Measurements from ENCODE around the gene CCN5. TPM values are rescaled to one million over a fixed set of nuclear protein-coding genes. Genes with fewer than 3 reads are reported as not detected.

The CCN5 gene
- total RNA-seq, 2 donors from 2014 or later = not detected

- H3K36me3 Mint-ChIP-seq = no peaks in the 10 kb centered on the region
- H3K27me3 Mint-ChIP-seq = peaks cover 12 to 20% of the 10 kb centered on the region in 2 donors
- H3K9me3 Mint-ChIP-seq = no peaks in the 10 kb centered on the region
- no peak for ATAC-seq
- H3K4me1 Mint-ChIP-seq (ENCODE audit: low read depth in 2 of 2) = peaks cover 0 to 2% of the 10 kb centered on the region in 2 donors
- H3K27ac Mint-ChIP-seq = no peak overlapping the region
- DNase-seq (ENCODE audit: low spot score) = no peak
- no peak overlapping the region for H3K4me3 Mint-ChIP-seq
Observed at GRCh38 chr20:44714102-44714700, 968 bp upstream of the CCN5 start.

DNA sequence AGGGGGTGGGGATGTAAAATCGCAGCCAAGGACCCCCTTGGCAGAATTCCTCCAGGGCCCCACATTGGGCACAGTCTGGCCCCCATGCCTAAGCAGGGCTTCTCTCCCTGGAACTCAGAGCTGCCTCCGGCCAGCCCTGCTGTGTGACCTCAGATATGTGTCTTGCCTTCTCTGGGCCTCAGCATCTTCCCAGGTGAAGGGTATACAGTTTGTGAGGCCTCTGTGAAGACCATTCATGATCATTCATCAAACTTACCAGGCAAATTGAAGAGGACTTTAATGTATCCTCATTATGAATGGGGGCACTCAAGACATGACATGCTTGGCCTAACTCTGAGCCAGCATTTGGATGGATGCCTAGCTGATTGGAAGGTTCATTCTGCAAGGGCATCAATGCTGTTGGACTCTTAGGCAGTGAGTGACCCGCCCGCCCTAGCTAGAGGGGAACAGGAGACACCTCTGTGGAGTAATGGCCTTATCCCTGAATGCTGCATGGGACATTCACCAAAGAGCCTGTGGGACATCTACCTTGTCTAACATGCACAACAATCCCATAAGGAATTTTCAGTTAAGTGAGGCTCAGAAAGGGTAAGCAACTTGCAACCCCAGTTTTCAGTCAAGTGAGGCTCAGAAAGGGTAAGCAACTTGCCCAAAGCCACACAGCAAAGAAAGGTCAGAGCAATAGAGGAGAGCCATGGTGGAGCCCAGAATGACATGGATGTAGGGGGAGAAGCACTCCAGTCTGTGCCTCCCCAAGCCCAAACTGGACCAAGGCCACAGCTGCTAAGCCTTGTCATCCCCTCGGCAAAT lies 535 bp downstream of the CCN5 start:
- no peaks in the 10 kb centered on the region for H3K36me3 Mint-ChIP-seq
- H3K27me3 Mint-ChIP-seq = peaks cover 16 to 20% of the 10 kb centered on the region in 2 donors
- H3K9me3 Mint-ChIP-seq = no peaks in the 10 kb centered on the region
- peaks cover 0 to 6% of the 10 kb centered on the region in 2 donors for H3K4me1 Mint-ChIP-seq (ENCODE audit: low read depth in 2 of 2)
- no peak overlapping the region for H3K4me3 Mint-ChIP-seq
- ATAC-seq = no peak
- DNase-seq (ENCODE audit: low spot score) = no peak
- no peak overlapping the region for H3K27ac Mint-ChIP-seq

DNA sequence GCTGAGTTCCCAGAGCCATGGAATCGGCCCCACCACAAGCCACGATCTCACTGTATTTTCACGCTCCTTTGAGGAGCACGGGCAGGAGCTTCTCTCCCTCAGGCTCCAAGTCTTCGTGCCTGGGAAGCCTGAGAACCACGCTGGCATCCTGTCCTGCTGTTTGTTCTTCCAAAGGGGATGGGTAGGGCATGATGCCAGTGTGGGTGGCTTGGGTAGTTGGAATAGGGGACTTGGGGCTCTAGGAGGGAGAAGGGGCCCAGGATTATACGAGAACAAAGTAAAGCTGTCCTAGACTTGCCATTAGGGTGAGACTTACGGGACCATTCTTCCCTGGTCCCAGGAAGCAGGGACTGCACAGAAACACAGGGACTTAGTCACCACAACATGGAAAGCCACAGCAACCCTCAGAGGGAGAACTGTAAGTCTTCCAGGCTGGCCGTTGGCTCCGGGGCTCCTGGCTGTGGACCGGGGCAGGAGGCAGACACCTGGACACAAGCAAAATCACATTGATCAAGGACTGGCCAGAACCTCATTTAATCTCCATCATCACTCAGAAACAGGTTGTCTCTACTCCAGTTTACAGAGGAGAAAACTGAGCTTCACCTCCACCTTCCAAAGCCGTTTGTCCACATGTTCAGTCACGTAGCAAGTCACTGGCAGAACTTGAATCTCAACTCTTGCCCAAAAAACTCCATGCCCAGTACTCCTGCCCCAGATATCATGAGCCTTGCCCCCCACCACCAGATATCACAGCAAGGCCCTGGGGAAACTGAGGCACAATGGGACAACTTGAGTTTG lies 1.3 kb downstream of the CCN5 start:
- Mint-ChIP-seq H3K27me3 (peaks cover 14 to 18% of the 10 kb centered on the region in 2 donors), H3K36me3 (no peaks in the 10 kb centered on the region), H3K4me3 (no peak overlapping the region), H3K27ac (no peak overlapping the region), H3K4me1 (ENCODE audit: low read depth in 2 of 2) (peaks cover 0 to 7% of the 10 kb centered on the region in 2 donors), H3K9me3 (no peaks in the 10 kb centered on the region)
- ATAC-seq = no peak
- no peak for DNase-seq (ENCODE audit: low spot score)

GRCh38 chr20:44717986-44718385 lies 2.8 kb downstream of the CCN5 start:
- H3K4me3 Mint-ChIP-seq = no peak overlapping the region
- H3K36me3 Mint-ChIP-seq = no peaks in the 10 kb centered on the region
- no peaks in the 10 kb centered on the region for H3K9me3 Mint-ChIP-seq
- peaks cover 4 to 11% of the 10 kb centered on the region in 2 donors for H3K4me1 Mint-ChIP-seq (ENCODE audit: low read depth in 2 of 2)
- DNase-seq (ENCODE audit: low spot score) = no peak
- no peak for ATAC-seq
- peaks cover 10 to 15% of the 10 kb centered on the region in 2 donors for H3K27me3 Mint-ChIP-seq
- no peak overlapping the region for H3K27ac Mint-ChIP-seq

- peaks cover 5 to 15% of the 10 kb centered on the region in 2 donors for H3K4me1 Mint-ChIP-seq (ENCODE audit: low read depth in 2 of 2)
- H3K27me3 Mint-ChIP-seq = peaks cover 0 to 9% of the 10 kb centered on the region in 2 donors
- DNase-seq (ENCODE audit: low spot score) (no peak), ATAC-seq (peak in 1 of 2 donors; percentile 10)
- no peaks in the 10 kb centered on the region for H3K9me3 Mint-ChIP-seq
- no peaks in the 10 kb centered on the region for H3K36me3 Mint-ChIP-seq
- no peak overlapping the region for H3K27ac Mint-ChIP-seq
- H3K4me3 Mint-ChIP-seq = no peak overlapping the region
Observed at GRCh38 chr20:44719841-44720240, 4.7 kb downstream of the CCN5 start.

- DNase-seq (ENCODE audit: low spot score) = no peak
- ATAC-seq = no peak
- Mint-ChIP-seq H3K9me3 (no peaks in the 10 kb centered on the region), H3K36me3 (no peaks in the 10 kb centered on the region), H3K4me1 (ENCODE audit: low read depth in 2 of 2) (peaks cover 5 to 15% of the 10 kb centered on the region in 2 donors), H3K27me3 (peaks cover 0 to 9% of the 10 kb centered on the region in 2 donors), H3K4me3 (no peak overlapping the region), H3K27ac (no peak overlapping the region)
Observed at GRCh38 chr20:44720621-44720996, 5.4 kb downstream of the CCN5 start.

DNA sequence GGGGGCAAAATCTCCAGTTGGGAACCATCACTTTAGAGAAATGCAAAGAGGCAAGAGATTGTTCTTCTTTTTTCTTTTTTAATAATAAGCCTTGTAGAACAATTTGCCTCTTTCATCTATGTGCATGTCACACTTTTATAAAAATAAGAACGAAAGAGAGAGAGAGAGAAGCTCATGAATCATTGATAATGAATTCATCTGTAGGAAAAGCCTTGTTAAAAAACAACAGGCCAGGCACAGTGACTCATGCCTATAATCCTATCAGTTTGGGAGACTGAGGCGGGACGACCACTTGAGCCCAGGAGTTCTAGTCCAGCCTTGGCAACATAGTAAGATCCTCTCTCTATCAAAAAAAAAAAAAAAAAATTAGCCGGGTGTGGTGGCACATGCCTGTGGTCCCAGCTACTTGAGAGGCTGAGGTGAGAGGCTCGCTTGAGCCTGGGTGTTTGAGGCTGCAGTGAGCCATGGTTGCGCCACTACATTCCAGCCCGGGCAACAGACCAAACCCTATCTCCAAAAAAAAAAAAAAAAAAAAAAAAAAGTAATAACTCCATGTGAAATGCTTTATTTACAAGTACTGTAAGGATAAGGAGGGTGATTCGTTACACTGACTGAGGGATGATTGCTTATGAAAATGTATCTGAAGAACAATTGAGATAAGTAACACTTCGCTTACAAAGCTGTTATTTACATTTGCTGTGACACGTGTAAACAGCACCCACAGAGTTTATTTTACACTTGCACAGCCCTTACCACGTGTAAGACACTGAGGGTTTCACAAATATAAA lies 6.0 kb downstream of the CCN5 start:
- no peak for ATAC-seq
- Mint-ChIP-seq H3K9me3 (no peaks in the 10 kb centered on the region), H3K36me3 (no peaks in the 10 kb centered on the region), H3K4me3 (no peak overlapping the region), H3K27me3 (peaks cover 0 to 9% of the 10 kb centered on the region in 2 donors), H3K27ac (no peak overlapping the region), H3K4me1 (ENCODE audit: low read depth in 2 of 2) (peaks cover 5 to 15% of the 10 kb centered on the region in 2 donors)
- no peak for DNase-seq (ENCODE audit: low spot score)

- Mint-ChIP-seq H3K27me3 (peaks cover 0 to 9% of the 10 kb centered on the region in 2 donors), H3K36me3 (no peaks in the 10 kb centered on the region), H3K4me3 (no peak overlapping the region), H3K4me1 (ENCODE audit: low read depth in 2 of 2) (peaks cover 5 to 15% of the 10 kb centered on the region in 2 donors), H3K27ac (no peak overlapping the region), H3K9me3 (no peaks in the 10 kb centered on the region)
- DNase-seq (ENCODE audit: low spot score) (no peak), ATAC-seq (no peak)
Observed at GRCh38 chr20:44721785-44722054, 6.6 kb downstream of the CCN5 start.

GRCh38 chr20:44722990-44723389 lies 7.8 kb downstream of the CCN5 start:
- Mint-ChIP-seq H3K4me3 (no peak overlapping the region), H3K27me3 (peaks cover 0 to 9% of the 10 kb centered on the region in 2 donors), H3K9me3 (no peaks in the 10 kb centered on the region), H3K27ac (peak overlapping the region in 1 of 2 donors; percentile 17), H3K36me3 (no peaks in the 10 kb centered on the region), H3K4me1 (ENCODE audit: low read depth in 2 of 2) (peaks cover 5 to 15% of the 10 kb centered on the region in 2 donors)
- DNase-seq (ENCODE audit: low spot score) = no peak
- no peak for ATAC-seq

DNA sequence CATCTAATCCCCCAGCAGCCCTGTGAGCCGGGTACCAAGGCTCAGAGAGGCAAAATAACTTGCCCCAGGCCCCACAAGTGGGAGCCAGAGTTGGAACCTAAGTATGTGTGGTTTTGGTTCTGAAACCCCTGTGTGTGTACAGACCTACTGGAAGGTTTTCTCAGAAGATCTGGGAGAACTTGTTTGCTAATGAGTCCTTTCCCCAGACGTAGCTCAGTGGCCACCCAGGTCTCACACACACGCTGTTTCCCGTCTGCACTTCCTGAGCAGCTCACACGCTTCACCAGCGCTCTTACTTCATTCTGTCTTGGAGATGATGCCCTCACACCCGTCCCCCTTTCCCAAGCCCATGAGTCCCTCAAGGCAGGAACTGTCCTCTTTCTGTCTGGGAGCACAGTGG lies 8.2 kb downstream of the CCN5 start:
- Mint-ChIP-seq H3K4me3 (no peak overlapping the region), H3K27ac (peak overlapping the region in 1 of 2 donors; percentile 43), H3K9me3 (no peaks in the 10 kb centered on the region), H3K36me3 (no peaks in the 10 kb centered on the region), H3K4me1 (ENCODE audit: low read depth in 2 of 2) (peaks cover 5 to 15% of the 10 kb centered on the region in 2 donors), H3K27me3 (peaks cover 0 to 9% of the 10 kb centered on the region in 2 donors)
- ATAC-seq (no peak), DNase-seq (ENCODE audit: low spot score) (no peak)

DNA sequence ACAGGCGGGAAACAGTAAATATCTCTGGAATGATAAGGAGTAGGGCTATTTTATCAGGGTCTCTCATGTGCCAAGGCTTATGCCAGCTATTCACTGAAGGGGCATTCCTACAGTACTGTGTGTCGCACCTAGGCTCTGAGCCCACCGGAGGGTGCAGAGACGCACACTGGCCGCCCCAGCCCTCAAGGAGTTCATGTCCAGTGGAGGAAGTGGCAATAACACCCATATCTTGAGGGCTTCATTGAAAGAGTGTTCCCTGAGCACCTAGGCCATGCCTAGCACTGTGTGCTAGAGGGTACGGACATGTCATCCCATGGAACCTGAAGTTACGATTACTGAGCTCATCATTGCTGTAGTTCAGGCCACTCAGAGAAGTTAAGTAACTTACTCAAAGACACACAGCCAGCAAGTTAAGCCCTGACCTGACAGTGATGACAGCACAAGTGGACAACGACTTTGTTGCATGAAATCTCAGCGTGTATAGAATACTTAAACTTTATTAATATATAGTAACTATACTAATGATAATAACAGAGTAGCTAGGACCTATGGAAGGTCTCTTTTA lies 8.7 kb downstream of the CCN5 start:
- Mint-ChIP-seq H3K9me3 (no peaks in the 10 kb centered on the region), H3K4me1 (ENCODE audit: low read depth in 2 of 2) (peaks cover 5 to 15% of the 10 kb centered on the region in 2 donors), H3K36me3 (no peaks in the 10 kb centered on the region), H3K4me3 (no peak overlapping the region), H3K27me3 (peaks cover 0 to 12% of the 10 kb centered on the region in 2 donors), H3K27ac (peak overlapping the region in 1 of 2 donors; percentile 43)
- no peak for DNase-seq (ENCODE audit: low spot score)
- no peak for ATAC-seq

DNA sequence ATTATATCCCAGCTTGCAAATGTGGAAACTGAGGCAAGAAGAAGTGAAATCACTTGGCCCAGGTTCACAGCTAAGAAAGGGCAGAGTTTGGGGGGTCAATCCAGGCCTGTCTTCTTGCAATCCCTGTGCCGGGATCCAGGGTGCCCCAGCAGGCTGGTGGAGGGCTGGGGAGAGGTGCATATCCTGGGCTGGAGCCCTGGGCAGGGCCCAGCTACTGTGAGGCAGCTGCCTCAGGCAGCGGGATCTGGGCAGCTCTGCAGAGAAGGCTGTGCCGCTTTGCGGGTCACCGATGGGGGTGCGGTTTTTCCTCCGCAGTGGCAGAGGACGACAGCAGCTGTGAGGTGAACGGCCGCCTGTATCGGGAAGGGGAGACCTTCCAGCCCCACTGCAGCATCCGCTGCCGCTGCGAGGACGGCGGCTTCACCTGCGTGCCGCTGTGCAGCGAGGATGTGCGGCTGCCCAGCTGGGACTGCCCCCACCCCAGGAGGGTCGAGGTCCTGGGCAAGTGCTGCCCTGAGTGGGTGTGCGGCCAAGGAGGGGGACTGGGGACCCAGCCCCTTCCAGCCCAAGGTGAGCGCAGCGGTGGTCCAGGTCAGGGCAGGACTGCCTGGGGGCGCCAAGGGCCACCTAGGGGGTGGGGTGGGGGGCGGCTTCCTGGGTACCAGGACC lies 9.4 kb downstream of the CCN5 start:
- DNase-seq (ENCODE audit: low spot score) (no peak), ATAC-seq (peak in 1 of 2 donors; percentile 6)
- H3K4me3 Mint-ChIP-seq = no peak overlapping the region
- H3K9me3 Mint-ChIP-seq = no peaks in the 10 kb centered on the region
- no peak overlapping the region for H3K27ac Mint-ChIP-seq
- H3K4me1 Mint-ChIP-seq (ENCODE audit: low read depth in 2 of 2) = peaks cover 5 to 15% of the 10 kb centered on the region in 2 donors
- peaks cover 0 to 13% of the 10 kb centered on the region in 2 donors for H3K27me3 Mint-ChIP-seq
- H3K36me3 Mint-ChIP-seq = no peaks in the 10 kb centered on the region

- ATAC-seq (no peak), DNase-seq (ENCODE audit: low spot score) (no peak)
- H3K36me3 Mint-ChIP-seq = no peaks in the 10 kb centered on the region
- H3K27me3 Mint-ChIP-seq = peaks cover 0 to 9% of the 10 kb centered on the region in 2 donors
- peaks cover 5 to 12% of the 10 kb centered on the region in 2 donors for H3K4me1 Mint-ChIP-seq (ENCODE audit: low read depth in 2 of 2)
- H3K4me3 Mint-ChIP-seq = no peak overlapping the region
- H3K27ac Mint-ChIP-seq = no peak overlapping the region
- no peaks in the 10 kb centered on the region for H3K9me3 Mint-ChIP-seq
Observed at GRCh38 chr20:44725837-44726236, 10.7 kb downstream of the CCN5 start.
